CD8-positive, alpha-beta memory T cell (primary cell): Measurements from ENCODE around the gene AXIN2. TPM values are rescaled to one million over a fixed set of nuclear protein-coding genes. Genes with fewer than 3 reads are reported as not detected.
"Not testable (repeated sequence)": the region's sequence is repeated elsewhere in the genome, so short reads cannot be mapped to it uniquely, and the experiment has no call there.

Source experiments
- CTCF ChIA-PET: fragments of 350-600 bp; sonication (Branson Sonifier 250); formaldehyde crosslinking; loops from one replicate; lab custom pipeline; 2021; ENCODE audit warnings: antibody characterized with exemption; lab: Charles Lee
- POLR2A ChIA-PET: fragments of 350-600 bp; sonication (Branson Sonifier 250); formaldehyde crosslinking; loops from one replicate; lab custom pipeline; 2021; ENCODE audit warnings: antibody characterized with exemption; lab: Charles Lee
- DNase-seq, 5 donors: peaks; one replicate each; pipeline versions ENCODE4 v3.0.0 to v3.0.0-alpha.2; 2020 to 2022; ENCODE audit warnings: mixed read lengths in 1 of 5
- H3K27ac ChIP-seq: one replicate; pipeline ENCODE4 v1.7.0; 2013; ENCODE audit warnings: low read depth, mild to moderate bottlenecking, low read length, moderate library complexity
- H3K27me3 ChIP-seq: 2 replicates; pipeline ENCODE4 v1.7.0; 2013; ENCODE audit warnings: low read length, mild to moderate bottlenecking; ENCODE audit not compliant: insufficient read depth, poor library complexity, severe bottlenecking
- H3K36me3 ChIP-seq: 2 replicates; pipeline ENCODE4 v1.7.0; 2013; ENCODE audit warnings: mild to moderate bottlenecking, low read length, moderate library complexity; ENCODE audit not compliant: insufficient read depth
- H3K4me1 ChIP-seq: 2 replicates; pipeline ENCODE4 v1.7.0; 2013; ENCODE audit warnings: mild to moderate bottlenecking, low read length, moderate library complexity; ENCODE audit not compliant: insufficient read depth
- H3K4me3 ChIP-seq: 2 replicates; pipeline ENCODE4 v1.7.0; 2013; ENCODE audit warnings: mild to moderate bottlenecking, low read length
- H3K9me3 ChIP-seq: 2 replicates; pipeline ENCODE4 v1.7.0; 2013; ENCODE audit warnings: mild to moderate bottlenecking, low read length
- H3K27ac Mint-ChIP-seq, 8 donors: one replicate each; pipeline ENCODE4 v1.8.0; 2020 to 2021; ENCODE audit warnings: mixed read lengths in 8 of 8, mild to moderate bottlenecking in 6 of 8, inconsistent platforms in 3 of 8, moderate library complexity in 3 of 8
- H3K27me3 Mint-ChIP-seq, 2 donors: one replicate each; pipeline ENCODE4 v1.8.0; 2020 to 2021; ENCODE audit warnings: mixed read lengths in 2 of 2, mild to moderate bottlenecking in 1 of 2, moderate library complexity in 1 of 2
- H3K36me3 Mint-ChIP-seq, 3 donors: one replicate each; pipeline ENCODE4 v1.8.0; 2020 to 2021; ENCODE audit warnings: mixed read lengths in 3 of 3, inconsistent platforms in 1 of 3, mild to moderate bottlenecking in 1 of 3
- H3K4me1 Mint-ChIP-seq, 3 donors: one replicate each; pipeline ENCODE4 v1.8.0; 2020 to 2021; ENCODE audit warnings: mixed read lengths in 3 of 3, inconsistent platforms in 1 of 3, mild to moderate bottlenecking in 1 of 3
- H3K4me3 Mint-ChIP-seq, 7 donors: one replicate each; pipeline ENCODE4 v1.8.0; 2020 to 2021; ENCODE audit warnings: mixed read lengths in 7 of 7, mild to moderate bottlenecking in 6 of 7, moderate library complexity in 4 of 7, inconsistent platforms in 2 of 7
- H3K9me3 Mint-ChIP-seq, 5 donors: one replicate each; pipeline ENCODE4 v1.8.0; 2020 to 2022; ENCODE audit warnings: mixed read lengths in 5 of 5, mild to moderate bottlenecking in 3 of 5, moderate library complexity in 2 of 5, inconsistent platforms in 1 of 5
- polyA plus RNA-seq: library from polyadenylated mRNA; unstranded; fragments of 300-500 nt; fragmentation: Illumina TruSeq; gene quantifications from one replicate; pipeline ENCODE4 v1.2.3, GENCODE V29; 2021
- total RNA-seq, 2 experiments: library from RNA; stranded (reverse); gene quantifications; one replicate each; pipeline ENCODE4 v1.2.3, GENCODE V29; 2021

The AXIN2 gene
- total and polyA plus RNA-seq, 3 experiments from 2014 or later = 3.6 to 3.8 (median 3.8) TPM

GRCh38 chr17:65514082-65514481, 47.4 kb downstream of the AXIN2 start:
- ChIA-PET POLR2A (no interaction called here), CTCF (no interaction called here)
- Histone ChIP-seq H3K27ac (no peak overlapping the region), H3K36me3 (no peaks in the 10 kb centered on the region), H3K27me3 (no peaks in the 10 kb centered on the region), H3K4me1 (no peaks in the 10 kb centered on the region), H3K9me3 (no peaks in the 10 kb centered on the region), H3K4me3 (no peak overlapping the region)
- H3K4me1 Mint-ChIP-seq = peaks cover 0 to 8% (median 2%) of the 10 kb centered on the region in 3 donors
- DNase-seq = no peak
- peaks cover 3 to 7% of the 10 kb centered on the region in 2 donors for H3K27me3 Mint-ChIP-seq
- H3K9me3 Mint-ChIP-seq = peaks cover 0 to 6% (median 0%) of the 10 kb centered on the region in 5 donors
- peaks cover 0 to 12% (median 2%) of the 10 kb centered on the region in 3 donors for H3K36me3 Mint-ChIP-seq
- no peak overlapping the region for H3K4me3 Mint-ChIP-seq
- H3K27ac Mint-ChIP-seq = no peak overlapping the region

GRCh38 chr17:65511316-65511715, 50.1 kb downstream of the AXIN2 start:
- Mint-ChIP-seq H3K27me3 (peaks cover 2 to 3% of the 10 kb centered on the region in 2 donors), H3K9me3 (peaks cover 0 to 6% (median 0%) of the 10 kb centered on the region in 5 donors), H3K4me1 (peaks cover 0 to 2% (median 0%) of the 10 kb centered on the region in 3 donors), H3K4me3 (peak overlapping the region in 1 of 7 donors; percentile 7), H3K27ac (no peak overlapping the region), H3K36me3 (peaks cover 0 to 7% (median 0%) of the 10 kb centered on the region in 3 donors)
- Histone ChIP-seq H3K9me3 (no peaks in the 10 kb centered on the region), H3K4me1 (no peaks in the 10 kb centered on the region), H3K36me3 (no peaks in the 10 kb centered on the region), H3K27me3 (no peaks in the 10 kb centered on the region), H3K4me3 (no peak overlapping the region), H3K27ac (no peak overlapping the region)
- ChIA-PET CTCF (no interaction called here), POLR2A (no interaction called here)
- no peak for DNase-seq

- CTCF ChIA-PET = no interaction called here
- no peak overlapping the region for H3K4me3 Mint-ChIP-seq
Measured at GRCh38 chr17:65509032-65509431, 52.4 kb downstream of the AXIN2 start.

DNA sequence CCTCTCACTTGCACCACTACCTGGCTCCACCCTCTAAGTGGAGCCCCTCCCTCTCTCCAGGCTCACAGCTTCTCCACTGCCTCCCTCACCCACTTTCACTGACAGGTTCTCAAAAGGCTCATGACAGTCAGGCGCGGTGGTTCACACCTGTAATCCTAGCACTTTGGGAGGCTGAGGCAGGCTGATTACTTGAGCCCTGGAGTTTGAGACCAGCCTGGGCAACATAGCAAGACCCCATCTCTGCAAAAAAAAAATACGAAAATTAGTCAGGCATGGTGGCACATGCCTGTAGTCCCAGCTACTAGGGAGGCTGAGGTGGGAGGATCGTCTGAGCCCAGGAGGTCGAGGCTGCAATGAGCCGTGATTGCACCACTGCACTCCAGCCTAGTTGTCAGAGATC, 56.8 kb downstream of the AXIN2 start:
- DNase-seq, H3K27ac ChIP-seq: not testable (repeated sequence)

More at GRCh38 chr17:65509032-65509431, 52.4 kb downstream of the AXIN2 start:
- H3K4me1 Mint-ChIP-seq = no peaks in the 10 kb centered on the region
- H3K27ac ChIP-seq = no peak overlapping the region
- peaks cover 0 to 6% (median 0%) of the 10 kb centered on the region in 5 donors for H3K9me3 Mint-ChIP-seq
- DNase-seq = no peak
- no peak overlapping the region for H3K27ac Mint-ChIP-seq
- H3K27me3 Mint-ChIP-seq = peaks cover 0 to 1% of the 10 kb centered on the region in 2 donors
- POLR2A ChIA-PET = no interaction called here
- H3K4me3 ChIP-seq = no peak overlapping the region
- no peaks in the 10 kb centered on the region for H3K36me3 ChIP-seq
- no peaks in the 10 kb centered on the region for H3K4me1 ChIP-seq
- no peaks in the 10 kb centered on the region for H3K9me3 ChIP-seq
- no peaks in the 10 kb centered on the region for H3K27me3 ChIP-seq
- peaks cover 0 to 7% (median 0%) of the 10 kb centered on the region in 3 donors for H3K36me3 Mint-ChIP-seq

DNA sequence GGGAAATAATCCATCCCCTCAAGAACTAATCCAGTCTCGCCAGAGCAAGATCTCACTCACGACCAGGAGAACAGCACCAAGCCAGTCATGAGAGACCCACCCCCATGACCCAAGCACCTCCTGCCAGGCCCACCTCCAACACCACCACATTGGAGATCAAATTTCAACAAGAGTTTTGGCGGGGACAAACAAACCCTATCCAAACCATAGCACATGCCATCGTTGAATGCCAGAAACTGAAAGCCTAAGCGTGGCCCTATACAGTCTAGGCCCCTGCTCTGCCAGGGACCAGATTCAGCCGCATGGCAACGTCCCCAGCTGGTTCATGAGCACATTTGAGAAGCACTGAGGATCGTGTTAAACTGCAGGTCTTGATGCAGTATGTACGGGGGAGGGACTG, 57.3 kb downstream of the AXIN2 start:
- Mint-ChIP-seq H3K27ac (no peak overlapping the region), H3K27me3 (peaks cover 3 to 5% of the 10 kb centered on the region in 2 donors), H3K9me3 (no peaks in the 10 kb centered on the region), H3K4me1 (no peaks in the 10 kb centered on the region), H3K4me3 (no peak overlapping the region), H3K36me3 (no peaks in the 10 kb centered on the region)
- POLR2A ChIA-PET = no interaction called here
- CTCF ChIA-PET = no interaction called here
- Histone ChIP-seq H3K27ac (no peak overlapping the region), H3K36me3 (no peaks in the 10 kb centered on the region), H3K4me1 (no peaks in the 10 kb centered on the region), H3K27me3 (no peaks in the 10 kb centered on the region), H3K4me3 (no peak overlapping the region), H3K9me3 (no peaks in the 10 kb centered on the region)
- DNase-seq = no peak

More for the DNA sequence above, 56.8 kb downstream of the AXIN2 start:
- H3K4me3 Mint-ChIP-seq, H3K4me3 ChIP-seq, H3K4me1 Mint-ChIP-seq, H3K4me1 ChIP-seq, H3K27me3 Mint-ChIP-seq, H3K9me3 Mint-ChIP-seq, H3K9me3 ChIP-seq, H3K27me3 ChIP-seq, CTCF ChIA-PET, H3K36me3 Mint-ChIP-seq, H3K36me3 ChIP-seq, POLR2A ChIA-PET: not testable (repeated sequence)
- peak overlapping the region in 1 of 8 donors; percentile 57 for H3K27ac Mint-ChIP-seq

GRCh38 chr17:65503557-65503956, 57.9 kb downstream of the AXIN2 start:
- no peaks in the 10 kb centered on the region for H3K4me1 Mint-ChIP-seq

DNA sequence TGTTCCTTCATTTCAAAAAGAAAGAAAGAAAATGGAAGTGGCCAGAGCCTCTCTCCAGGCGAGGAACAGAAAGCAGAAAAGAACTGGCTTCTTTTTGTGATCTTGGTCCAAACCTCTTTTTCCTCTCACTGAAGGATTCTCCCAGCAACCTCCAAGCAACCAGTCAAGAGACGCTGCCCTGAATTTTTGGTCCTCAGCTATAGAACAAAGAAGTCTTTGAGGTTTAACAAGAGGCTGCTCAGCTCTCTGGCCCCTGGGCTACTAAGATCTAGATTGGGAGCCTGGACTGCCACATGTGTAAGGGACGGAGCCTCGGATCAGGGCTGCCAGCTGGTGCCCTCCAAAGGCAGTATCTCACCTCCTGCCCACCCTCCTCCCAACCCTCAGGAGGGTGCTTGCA, 62.6 kb downstream of the AXIN2 start:
- Histone ChIP-seq H3K4me3 (no peak overlapping the region), H3K4me1 (peaks cover 6% of the 10 kb centered on the region), H3K9me3 (no peaks in the 10 kb centered on the region), H3K36me3 (no peaks in the 10 kb centered on the region), H3K27ac (no peak overlapping the region), H3K27me3 (no peaks in the 10 kb centered on the region)
- Mint-ChIP-seq H3K27me3 (peaks cover 7 to 19% of the 10 kb centered on the region in 2 donors), H3K36me3 (no peaks in the 10 kb centered on the region), H3K4me1 (peaks cover 10 to 15% (median 14%) of the 10 kb centered on the region in 3 donors), H3K4me3 (no peak overlapping the region), H3K27ac (peak overlapping the region in 1 of 8 donors; percentile 35), H3K9me3 (no peaks in the 10 kb centered on the region)
- CTCF ChIA-PET = no interaction called here
- POLR2A ChIA-PET = no interaction called here
- no peak for DNase-seq

More at GRCh38 chr17:65503557-65503956, 57.9 kb downstream of the AXIN2 start:
- ChIA-PET CTCF (no interaction called here), POLR2A (no interaction called here)
- no peak overlapping the region for H3K4me3 Mint-ChIP-seq
- H3K27me3 ChIP-seq = no peaks in the 10 kb centered on the region
- H3K36me3 Mint-ChIP-seq = no peaks in the 10 kb centered on the region
- H3K36me3 ChIP-seq = no peaks in the 10 kb centered on the region
- no peak overlapping the region for H3K27ac Mint-ChIP-seq
- no peaks in the 10 kb centered on the region for H3K9me3 Mint-ChIP-seq
- H3K4me3 ChIP-seq = no peak overlapping the region
- no peak for DNase-seq
- H3K9me3 ChIP-seq = no peaks in the 10 kb centered on the region
- no peaks in the 10 kb centered on the region for H3K4me1 ChIP-seq
- H3K27ac ChIP-seq = no peak overlapping the region
- H3K27me3 Mint-ChIP-seq = peaks cover 3 to 5% of the 10 kb centered on the region in 2 donors

DNA sequence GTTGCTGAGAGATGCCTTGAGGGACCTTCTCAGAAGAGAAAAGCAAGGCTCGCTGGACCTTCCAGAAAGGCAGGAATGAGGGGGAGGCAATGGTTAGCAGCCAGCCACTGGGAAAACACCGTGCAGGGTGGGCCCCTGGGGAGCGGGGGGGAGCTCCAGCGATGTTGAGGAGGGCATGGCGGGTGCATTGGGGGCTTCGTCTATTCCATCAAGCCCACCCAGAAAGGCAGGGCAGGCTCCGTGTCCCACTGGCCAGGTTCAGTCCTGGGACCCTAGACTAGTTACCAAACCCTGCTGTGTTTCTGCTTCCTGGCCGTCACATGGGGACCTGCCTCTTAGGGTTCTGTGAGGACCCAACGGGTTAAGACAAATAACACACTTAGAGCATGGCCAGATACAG, 64.6 kb downstream of the AXIN2 start:
- no peak overlapping the region for H3K27ac Mint-ChIP-seq
- Histone ChIP-seq H3K4me3 (no peak overlapping the region), H3K4me1 (peaks cover 6% of the 10 kb centered on the region), H3K27me3 (no peaks in the 10 kb centered on the region), H3K36me3 (no peaks in the 10 kb centered on the region), H3K27ac (no peak overlapping the region), H3K9me3 (no peaks in the 10 kb centered on the region)
- H3K36me3 Mint-ChIP-seq = peaks cover 0 to 2% (median 0%) of the 10 kb centered on the region in 3 donors
- peaks cover 11 to 29% of the 10 kb centered on the region in 2 donors for H3K27me3 Mint-ChIP-seq
- ChIA-PET CTCF (no interaction called here), POLR2A (no interaction called here)
- DNase-seq = no peak
- no peaks in the 10 kb centered on the region for H3K9me3 Mint-ChIP-seq
- peaks cover 10 to 15% (median 14%) of the 10 kb centered on the region in 3 donors for H3K4me1 Mint-ChIP-seq
- no peak overlapping the region for H3K4me3 Mint-ChIP-seq
